NOMO-1 treated with dmso at 0.1 percent for 144 hours (cell line): ENCODE data around the gene NAV3.
A peak's percentile ranks its signal among the peaks of the same experiment; 100 is the strongest.

Experiments used
- DNase-seq: peaks from one replicate; lab custom pipeline; 2025; ENCODE audit not compliant: unreplicated experiment; lab: John Stamatoyannopoulos, UW

Gene NAV3

GRCh38 chr12:78115889-78116288 lies 285.2 kb downstream of the NAV3 start:
- DNase-seq, result no peak

GRCh38 chr12:78118036-78118435 lies 287.3 kb downstream of the NAV3 start:
- DNase-seq, result no peak

GRCh38 chr12:78118486-78118885 lies 287.8 kb downstream of the NAV3 start:
- no peak for DNase-seq

GRCh38 chr12:78119351-78119918 lies 288.7 kb downstream of the NAV3 start:
- no peak for DNase-seq

GRCh38 chr12:78120306-78120705 lies 289.6 kb downstream of the NAV3 start:
- DNase-seq, result no peak

- DNase-seq, result peak; percentile 9
These were observed 290.3 kb downstream of the NAV3 start for GRCh38 chr12:78120866-78121560.

GRCh38 chr12:78121969-78122610 lies 291.4 kb downstream of the NAV3 start:
- no peak for DNase-seq

- DNase-seq, result no peak
These were observed 297.5 kb downstream of the NAV3 start for GRCh38 chr12:78128211-78128610.

GRCh38 chr12:78143717-78144116 lies 313.0 kb downstream of the NAV3 start:
- no peak for DNase-seq

- no peak for DNase-seq
These were observed 314.7 kb downstream of the NAV3 start for GRCh38 chr12:78145398-78145797.

- DNase-seq, result no peak
These were observed 315.7 kb downstream of the NAV3 start for GRCh38 chr12:78146365-78146772.

GRCh38 chr12:78149459-78149858 lies 318.8 kb downstream of the NAV3 start:
- DNase-seq, result no peak

- no peak for DNase-seq
These were observed 324.9 kb downstream of the NAV3 start for GRCh38 chr12:78155546-78155945.

GRCh38 chr12:78156751-78157150 lies 326.1 kb downstream of the NAV3 start:
- DNase-seq, result no peak

GRCh38 chr12:78157199-78157598 lies 326.5 kb downstream of the NAV3 start:
- DNase-seq, result no peak

- DNase-seq, result no peak
These were observed 333.5 kb downstream of the NAV3 start for GRCh38 chr12:78164154-78164553.

GRCh38 chr12:78167510-78167909 lies 336.8 kb downstream of the NAV3 start:
- no peak for DNase-seq

- DNase-seq, result no peak
These were observed 340.4 kb downstream of the NAV3 start for GRCh38 chr12:78171061-78171460.

GRCh38 chr12:78176643-78177042 lies 345.9 kb downstream of the NAV3 start:
- DNase-seq, result no peak

- no peak for DNase-seq
These were observed 346.6 kb downstream of the NAV3 start for GRCh38 chr12:78177298-78177697.

- DNase-seq, result no peak
These were observed 348.7 kb downstream of the NAV3 start for GRCh38 chr12:78179346-78179745.

GRCh38 chr12:78181544-78182162 lies 351.0 kb downstream of the NAV3 start:
- DNase-seq, result no peak
